Keratinocyte (primary cell): Measurements from ENCODE around the gene CHCHD6. TPM values are rescaled to one million over a fixed set of nuclear protein-coding genes. Genes with fewer than 3 reads are reported as not detected.

ENCODE experiments used
- DNase-seq: peaks from one replicate; pipeline ENCODE4 v3.0.0-alpha.2; 2011; ENCODE audit warnings: low read depth, missing footprints, low spot score
- FAIRE-seq: peaks from 2 replicates; lab custom pipeline; 2011; peaks lifted over from hg19 to GRCh38; lab: Jason Lieb, UNC
- H2AFZ ChIP-seq: 2 replicates; pipeline ENCODE4 v1.6.0; 2012; ENCODE audit warnings: low read length, control low read depth, inconsistent platforms; ENCODE audit not compliant: control insufficient read depth
- H3K27ac ChIP-seq: 2 replicates; pipeline ENCODE4 v1.5.1; 2011; ENCODE audit warnings: low read length; ENCODE audit not compliant: control insufficient read depth, insufficient read depth
- H3K27me3 ChIP-seq: 3 replicates; pipeline ENCODE4 v1.6.0; 2011; ENCODE audit warnings: low read length; ENCODE audit not compliant: control insufficient read depth, insufficient read depth; ENCODE audit errors: extremely low read depth
- H3K36me3 ChIP-seq, 2 experiments: 2 replicates in 1 of 2; 3 replicates in 1 of 2; pipeline ENCODE4 v1.5.1; 2011; ENCODE audit warnings: low read length in 2 of 2, mild to moderate bottlenecking in 1 of 2; ENCODE audit not compliant: control insufficient read depth in 2 of 2, insufficient read depth in 2 of 2; ENCODE audit errors: extremely low read depth in 1 of 2
- H3K4me1 ChIP-seq: 3 replicates; pipeline ENCODE4 v1.5.1; 2011; ENCODE audit warnings: low read length; ENCODE audit not compliant: control insufficient read depth, insufficient read depth; ENCODE audit errors: extremely low read depth
- H3K4me2 ChIP-seq: 3 replicates; pipeline ENCODE4 v1.6.0; 2011; ENCODE audit warnings: low read depth, low read length; ENCODE audit not compliant: control insufficient read depth, insufficient read depth; ENCODE audit errors: extremely low read depth
- H3K4me3 ChIP-seq, 3 experiments: fragments of 200-600 bp in 1 of 3; sonication (generic) in 1 of 3; 2 replicates in 2 of 3; 3 replicates in 1 of 3; pipeline ENCODE4 v1.5.1; 2011 to 2016; ENCODE audit warnings: low read length in 3 of 3, mild to moderate bottlenecking in 3 of 3, control low read depth in 2 of 3, inconsistent platforms in 1 of 3, low read depth in 1 of 3, mixed read lengths in 1 of 3, mixed run types in 1 of 3, moderate library complexity in 1 of 3; ENCODE audit not compliant: control insufficient read depth in 2 of 3, insufficient read depth in 2 of 3; ENCODE audit errors: extremely low read depth in 1 of 3
- H3K79me2 ChIP-seq: 2 replicates; pipeline ENCODE4 v1.6.0; 2012; ENCODE audit warnings: low read length; ENCODE audit not compliant: control insufficient read depth, insufficient read depth
- H3K9ac ChIP-seq: 3 replicates; pipeline ENCODE4 v1.6.0; 2011; ENCODE audit warnings: low read length; ENCODE audit not compliant: control insufficient read depth, insufficient read depth; ENCODE audit errors: extremely low read depth
- H3K9me1 ChIP-seq: 3 replicates; pipeline ENCODE4 v1.6.0; 2011; ENCODE audit warnings: low read length; ENCODE audit not compliant: control insufficient read depth, insufficient read depth; ENCODE audit errors: extremely low read depth
- H3K9me3 ChIP-seq: 2 replicates; pipeline ENCODE4 v1.5.1; 2012; ENCODE audit warnings: low read depth, low read length; ENCODE audit not compliant: control insufficient read depth
- H4K20me1 ChIP-seq: 3 replicates; pipeline ENCODE4 v1.6.0; 2011; ENCODE audit warnings: low read length; ENCODE audit not compliant: control insufficient read depth, insufficient read depth; ENCODE audit errors: extremely low read depth
- CTCF ChIP-seq, 3 experiments: IDR thresholded peaks in 1 of 3; conservative IDR thresholded peaks in 1 of 3; optimal IDR thresholded peaks in 1 of 3; 2 replicates in 2 of 3; 3 replicates in 1 of 3; pipeline versions ENCODE3 to v1.5.1; 2011; ENCODE audit warnings: low read length in 3 of 3, mild to moderate bottlenecking in 3 of 3, moderate library complexity in 2 of 3, control low read depth in 1 of 3, inconsistent platforms in 1 of 3; ENCODE audit not compliant: insufficient read depth in 2 of 3; ENCODE audit errors: extremely low read depth in 1 of 3
- EZH2 ChIP-seq: IDR thresholded peaks from one replicate; pipeline ENCODE4 v1.6.1; 2012; ENCODE audit warnings: inconsistent platforms, mild to moderate bottlenecking, low read length, moderate library complexity
- dilution Hi-C: fragments of 300-500 bp; cut with MboI; formaldehyde crosslinking; loops from one replicate; pipeline ENCODE4 v1.7.0; 2020; ENCODE audit warnings: low sequenced_read_pairs; ENCODE audit not compliant: extremely low pct_ligation_motif_present
- polyA plus RNA-seq, 5 experiments: library from polyadenylated mRNA; depleted of rRNA in 3 of 5; stranded (reverse) in 3 of 5; stranded (forward) in 1 of 5; unstranded in 1 of 5; fragments of >200 nt; gene quantifications; 1 replicate in 1 of 5; 2 replicates in 3 of 5; 3 replicates in 1 of 5; pipeline versions ENCODE4 v1.2.1 to v1.2.3, GENCODE V29; 2011 to 2012; ENCODE audit warnings: missing spikeins in 2 of 5, low read depth in 1 of 5, low replicate concordance in 1 of 5

The CHCHD6 gene
- polyA plus RNA-seq, 1 donor (not counting 4 experiments of a cell fraction or from before 2014, with no cell fraction given), result 21.7 TPM

DNA sequence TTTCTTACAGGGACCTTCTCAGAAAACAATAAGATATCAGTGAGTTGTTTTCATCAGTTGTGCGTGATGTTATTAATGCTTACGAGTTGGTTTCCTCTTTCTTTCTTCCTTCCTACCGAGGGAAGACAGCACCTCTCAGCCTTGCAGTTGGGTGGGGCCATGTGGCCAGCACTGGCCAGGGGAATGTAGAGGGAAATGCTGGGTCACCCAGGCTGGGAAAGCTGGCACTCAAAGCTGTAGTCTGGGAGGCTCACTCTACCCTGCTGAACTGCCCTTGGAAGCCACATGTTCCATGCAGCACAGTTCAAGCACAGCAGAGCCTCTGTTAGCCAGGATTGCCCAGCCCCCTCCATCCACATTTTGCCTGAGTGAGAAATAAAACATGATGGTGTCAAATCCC is 10.1 kb upstream of the CHCHD6 start:
- TF ChIP-seq CTCF (optimal IDR thresholded peaks at IDR 0.05 in 1 of 3, IDR thresholded peaks at IDR 0.05 in 1 of 3, conservative IDR thresholded peaks at IDR 0.05 in 1 of 3; ENCODE audit: extremely low read depth in 1 of 3, insufficient read depth in 2 of 3, low read length in 3 of 3), result no peak
- TF ChIP-seq EZH2, result no peak
- Histone ChIP-seq H3K36me3 (no peaks in the 10 kb centered on the region), H3K9me1 (no peaks in the 10 kb centered on the region), H3K4me3 (no peak overlapping the region), H3K9ac (no peak overlapping the region), H4K20me1 (no peaks in the 10 kb centered on the region), H3K27ac (no peak overlapping the region), H2AFZ (no peak overlapping the region), H3K9me3 (no peaks in the 10 kb centered on the region), H3K79me2 (no peaks in the 10 kb centered on the region), H3K27me3 (peaks cover 9% of the 10 kb centered on the region), H3K4me2 (no peak overlapping the region), H3K4me1 (no peaks in the 10 kb centered on the region)
- dilution Hi-C loops, result no loop called here
- DNase-seq (no peak), FAIRE-seq (no peak)

DNA sequence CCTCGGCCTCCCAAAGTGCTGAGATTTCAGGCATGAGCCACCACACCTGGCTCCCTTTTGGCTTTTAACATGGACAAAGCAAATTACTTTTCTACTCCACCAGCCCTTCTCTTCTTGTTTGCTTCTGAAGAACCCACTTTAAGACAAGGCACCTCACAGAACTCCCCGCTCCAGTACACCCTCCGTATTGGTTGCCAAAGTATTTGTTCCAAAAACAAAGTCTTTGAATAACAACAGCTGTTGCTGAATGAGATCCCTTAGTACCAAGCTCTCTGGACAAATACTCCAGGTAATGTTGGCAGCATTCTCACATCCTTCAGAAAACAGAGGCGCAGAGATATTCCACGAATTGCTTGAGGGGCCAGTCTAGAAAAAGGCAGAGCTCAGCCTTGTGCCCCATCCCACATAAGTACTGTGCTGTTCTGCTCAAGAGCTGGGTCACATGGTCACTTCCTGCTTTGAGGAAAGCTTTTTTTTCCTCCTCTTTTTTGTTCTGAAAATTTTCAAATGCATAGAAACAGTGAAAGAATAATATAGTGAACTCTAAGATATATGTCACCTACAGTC is 7.3 kb upstream of the CHCHD6 start:
- Histone ChIP-seq H4K20me1 (no peaks in the 10 kb centered on the region), H3K4me3 (no peak overlapping the region), H3K79me2 (no peaks in the 10 kb centered on the region), H3K4me2 (no peak overlapping the region), H3K9ac (no peak overlapping the region), H3K4me1 (no peaks in the 10 kb centered on the region), H3K27ac (no peak overlapping the region), H2AFZ (no peak overlapping the region), H3K27me3 (peaks cover 9% of the 10 kb centered on the region), H3K36me3 (no peaks in the 10 kb centered on the region), H3K9me3 (no peaks in the 10 kb centered on the region), H3K9me1 (no peaks in the 10 kb centered on the region)
- no peak for TF ChIP-seq CTCF (optimal IDR thresholded peaks at IDR 0.05 in 1 of 3, IDR thresholded peaks at IDR 0.05 in 1 of 3, conservative IDR thresholded peaks at IDR 0.05 in 1 of 3; ENCODE audit: extremely low read depth in 1 of 3, insufficient read depth in 2 of 3, low read length in 3 of 3)
- no peak for TF ChIP-seq EZH2
- DNase-seq (no peak), FAIRE-seq (peak; percentile 9)
- dilution Hi-C loops, result no loop called here
